Placental epithelial cell (primary cell): ENCODE results near the gene EHBP1L1. TPM values are rescaled to one million over a fixed set of nuclear protein-coding genes. Genes with fewer than 3 reads are reported as not detected.

Source experiments
- small RNA-seq: library from RNA; depleted of rRNA; stranded (forward); fragments of <200 nt; gene quantifications from one replicate; pipeline ENCODE3, GENCODE V24; 2012
- total RNA-seq: library from RNA; depleted of rRNA; stranded (reverse); fragments of >200 nt; gene quantifications from 2 replicates; pipeline ENCODE4 v1.2.3, GENCODE V29; 2012

The EHBP1L1 gene
- total RNA-seq = 23.9 and 29.1 TPM in 2 replicates

DNA sequence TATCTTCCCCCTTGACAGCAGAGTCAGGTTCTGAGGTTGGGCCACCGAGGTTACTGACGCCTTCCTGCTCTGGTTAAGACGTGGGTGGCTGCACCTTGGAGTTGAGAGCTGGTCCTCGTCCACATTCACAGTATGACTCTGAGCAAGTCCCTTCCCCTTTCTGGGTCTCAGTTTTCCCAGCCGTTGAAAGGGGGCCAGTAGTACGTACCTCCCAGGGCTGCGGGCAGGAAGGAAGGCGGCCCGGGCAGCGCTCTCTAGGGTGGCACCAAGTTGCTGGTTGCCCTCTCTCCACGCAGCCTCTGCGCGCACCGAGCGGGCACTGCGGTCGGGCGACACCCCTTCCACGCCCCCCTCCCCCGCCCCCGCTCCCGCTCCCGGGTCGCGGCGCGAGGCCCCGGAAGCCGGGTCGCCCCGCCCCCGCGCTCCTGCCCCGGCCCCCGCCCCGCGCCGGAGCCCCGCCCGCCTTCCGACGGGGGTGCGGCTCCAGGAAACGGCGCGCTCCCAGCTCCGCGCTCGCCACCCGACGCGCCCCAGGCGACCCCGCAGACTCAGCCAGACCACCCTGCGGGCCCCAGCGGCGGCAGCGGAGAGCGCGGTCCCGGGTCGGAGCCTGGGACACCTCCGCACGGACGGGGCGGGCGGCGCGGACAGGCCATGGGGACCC is at the start of gene EHBP1L1:
TSS of gene EHBP1L1 (plus strand) at position 486 of the 664 bp plus-strand sequence. CDS start 250 bp downstream, outside the sequence.

GRCh38 chr11:65558002-65558929 is 17.6 kb upstream of the EHBP1L1 start, which contains the start of gene LTBP3:
TSS of gene LTBP3 (minus strand) at chr11:65558359. CDS start at chr11:65557959, 400 bp downstream.

GRCh38 chr11:65569973-65570918 is 5.6 kb upstream of the EHBP1L1 start, which contains the start of gene ZNRD2:
TSS of gene ZNRD2 (plus strand) at chr11:65570477. CDS start at chr11:65570492, 15 bp downstream.

GRCh38 chr11:65572356-65573051 is 3.3 kb upstream of the EHBP1L1 start, which contains the start of gene FAM89B:
TSS of gene FAM89B (plus strand) at chr11:65572538. CDS start at chr11:65572670, 132 bp downstream.

DNA sequence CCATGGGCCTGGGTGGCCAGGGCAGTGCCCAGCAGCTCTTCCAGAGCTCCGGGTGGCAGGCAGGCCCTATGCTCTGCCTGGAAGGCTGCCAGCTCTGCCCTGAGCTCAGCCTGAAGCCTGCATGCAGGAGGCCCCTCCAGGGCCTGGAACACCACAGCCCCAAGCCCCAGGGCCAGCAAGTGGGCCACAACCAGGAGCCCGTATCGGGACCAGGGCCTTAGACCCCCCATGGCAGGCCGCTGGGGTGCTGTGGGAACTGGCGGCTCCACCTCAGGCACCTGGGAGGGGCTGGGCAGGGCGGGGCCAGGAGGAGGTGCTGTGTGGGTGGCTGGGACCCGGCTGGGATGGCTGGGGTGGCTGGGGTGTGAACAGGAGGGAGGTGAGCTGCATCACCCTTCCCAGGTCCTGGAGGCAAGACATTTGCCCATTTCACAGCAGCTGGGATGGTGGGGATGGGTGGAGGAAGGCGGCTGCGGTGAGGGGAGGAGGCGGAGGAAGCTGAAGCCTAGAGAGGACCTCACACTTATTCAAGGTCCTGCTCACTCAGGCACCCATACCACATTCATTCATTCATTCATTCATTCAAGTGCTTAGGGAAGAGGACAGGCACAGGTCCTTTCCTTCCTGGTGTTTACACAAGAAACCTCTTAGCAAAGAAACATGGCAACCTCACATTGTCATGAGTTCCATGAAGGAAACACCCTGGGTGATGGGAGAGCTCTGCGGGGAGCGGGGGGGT is 19.9 kb downstream of the EHBP1L1 start, which contains the start of gene KCNK7:
TSS of gene KCNK7 (minus strand) at position 258 of the 739 bp plus-strand sequence. CDS start at position 230, 28 bp downstream.

GRCh38 chr11:65615229-65615949 is 39.5 kb downstream of the EHBP1L1 start, which contains the start of gene PCNX3:
TSS of gene PCNX3 (plus strand) at chr11:65615776. CDS start at chr11:65616312, 536 bp downstream.

DNA sequence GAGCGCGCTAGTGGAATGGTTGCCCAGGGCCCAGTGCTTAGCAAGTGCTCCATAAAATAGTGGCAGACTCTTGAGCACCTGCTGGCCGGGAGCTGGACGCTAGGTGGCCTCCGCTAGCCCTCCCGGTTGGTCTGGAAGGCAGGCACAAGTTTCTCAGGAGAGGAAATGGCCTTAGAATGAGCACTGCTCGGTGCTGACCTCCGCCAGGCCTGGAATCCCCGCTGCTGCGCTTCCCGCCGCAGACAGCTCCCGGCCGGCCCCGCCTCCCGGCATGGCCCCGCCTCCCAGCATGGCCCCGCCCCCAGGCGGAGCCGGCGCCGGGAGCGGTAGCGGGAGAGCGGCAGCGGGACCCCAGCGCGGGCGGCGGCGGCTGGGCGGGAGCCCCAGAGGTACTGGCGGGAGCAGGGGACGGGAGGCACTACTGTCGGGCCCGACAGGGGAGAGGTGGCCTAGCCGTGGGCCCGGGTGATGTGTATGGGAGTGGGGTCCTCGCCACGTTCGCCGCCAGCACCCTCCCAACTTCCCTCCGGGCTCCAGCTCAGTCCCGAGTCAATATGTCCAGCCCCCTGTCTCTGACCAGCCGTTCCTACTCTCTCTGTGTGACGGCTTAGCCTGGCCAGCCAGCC is 62.1 kb downstream of the EHBP1L1 start, which contains the start of gene SIPA1:
TSS of gene SIPA1 (plus strand) at position 308 of the 626 bp plus-strand sequence. CDS start 2,821 bp downstream, outside the sequence.

Small RNA genes lying within 50 kb of the gene (small RNA-seq; reads per million reads assigned to genes)
- gene AP001362.1 = not detected
- gene MIR4690 = not detected

Other genes starting within 250 kb of the EHBP1L1 start
- 44.5 and 64.8 TPM in 2 replicates for gene DPF2, start 242.2 kb upstream of the EHBP1L1 start, total RNA-seq
- 0.11 TPM in 1 of 2 replicates, not detected in the other for gene TIGD3, start 221.3 kb upstream of the EHBP1L1 start, total RNA-seq
- gene SLC25A45, start 193.4 kb upstream of the EHBP1L1 start, total RNA-seq = 3.8 and 4.3 TPM in 2 replicates
- gene FRMD8, start 189.4 kb upstream of the EHBP1L1 start, total RNA-seq = 55.3 and 58.9 TPM in 2 replicates
- 141 and 249 TPM in 2 replicates for gene NEAT1, start 153.3 kb upstream of the EHBP1L1 start, total RNA-seq
- gene MALAT1, start 77.0 kb upstream of the EHBP1L1 start, total RNA-seq = 9,374 and 20,355 TPM in 2 replicates
- gene SCYL1, start 51.0 kb upstream of the EHBP1L1 start, total RNA-seq = 134 and 143 TPM in 2 replicates
- 31.7 and 46.3 TPM in 2 replicates for gene LTBP3, start 17.7 kb upstream of the EHBP1L1 start, total RNA-seq
- gene ZNRD2, start 5.6 kb upstream of the EHBP1L1 start, total RNA-seq = 38.9 and 61.1 TPM in 2 replicates
- 33.0 and 36.5 TPM in 2 replicates for gene FAM89B, start 3.5 kb upstream of the EHBP1L1 start, total RNA-seq
- 0.54 TPM in 1 of 2 replicates, not detected in the other for gene KCNK7, start 19.7 kb downstream of the EHBP1L1 start, total RNA-seq
- gene MAP3K11, start 38.2 kb downstream of the EHBP1L1 start, total RNA-seq = 31.3 and 36.5 TPM in 2 replicates
- 28.3 and 47.3 TPM in 2 replicates for gene PCNX3, start 39.7 kb downstream of the EHBP1L1 start, total RNA-seq
- gene SIPA1, start 62.0 kb downstream of the EHBP1L1 start, total RNA-seq = 32.2 and 37.7 TPM in 2 replicates
- 35.7 and 42.7 TPM in 2 replicates for gene RELA, start 86.9 kb downstream of the EHBP1L1 start, total RNA-seq
- 53.2 and 67.1 TPM in 2 replicates for gene KAT5, start 136.2 kb downstream of the EHBP1L1 start, total RNA-seq
- 24.7 and 37.1 TPM in 2 replicates for gene RNASEH2C, start 144.7 kb downstream of the EHBP1L1 start, total RNA-seq
- gene AP5B1, start 204.9 kb downstream of the EHBP1L1 start, total RNA-seq = 17.0 and 20.0 TPM in 2 replicates
- 1.3 and 2.0 TPM in 2 replicates for gene OVOL1, start 211.0 kb downstream of the EHBP1L1 start, total RNA-seq